ENCODE measurements around the gene JUND. TPM values are rescaled to one million over a fixed set of nuclear protein-coding genes. Genes with fewer than 3 reads are reported as not detected.

JUND gene
- total RNA-seq: 100 to 1,000 TPM; 193 to 394 (median 316) TPM

GRCh38 chr19:18281082-18282020, at the start of gene JUND:
TSS of gene JUND (minus strand) at chr19:18281622. CDS start at chr19:18281484, 138 bp downstream.
- no peaks in the 10 kb centered on the region for H3K9me3 ChIP-seq
- H3K27ac ChIP-seq: peak within 1 kb of the TSS; percentile 100
- TF ChIP-seq, protein P1, sequence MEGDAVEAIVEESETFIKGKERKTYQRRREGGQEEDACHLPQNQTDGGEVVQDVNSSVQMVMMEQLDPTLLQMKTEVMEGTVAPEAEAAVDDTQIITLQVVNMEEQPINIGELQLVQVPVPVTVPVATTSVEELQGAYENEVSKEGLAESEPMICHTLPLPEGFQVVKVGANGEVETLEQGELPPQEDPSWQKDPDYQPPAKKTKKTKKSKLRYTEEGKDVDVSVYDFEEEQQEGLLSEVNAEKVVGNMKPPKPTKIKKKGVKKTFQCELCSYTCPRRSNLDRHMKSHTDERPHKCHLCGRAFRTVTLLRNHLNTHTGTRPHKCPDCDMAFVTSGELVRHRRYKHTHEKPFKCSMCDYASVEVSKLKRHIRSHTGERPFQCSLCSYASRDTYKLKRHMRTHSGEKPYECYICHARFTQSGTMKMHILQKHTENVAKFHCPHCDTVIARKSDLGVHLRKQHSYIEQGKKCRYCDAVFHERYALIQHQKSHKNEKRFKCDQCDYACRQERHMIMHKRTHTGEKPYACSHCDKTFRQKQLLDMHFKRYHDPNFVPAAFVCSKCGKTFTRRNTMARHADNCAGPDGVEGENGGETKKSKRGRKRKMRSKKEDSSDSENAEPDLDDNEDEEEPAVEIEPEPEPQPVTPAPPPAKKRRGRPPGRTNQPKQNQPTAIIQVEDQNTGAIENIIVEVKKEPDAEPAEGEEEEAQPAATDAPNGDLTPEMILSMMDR (IDR thresholded peaks at IDR 0.05): no peak
- peak; percentile 92 to 100 for TF ChIP-seq POLR2A (IDR thresholded peaks at IDR 0.05)
- WGBS, 2 donors: 0% methylated on average over 4 to 26 of the region's 138 CpGs
- peaks cover 11 to 12% of the 10 kb centered on the region in 2 donors for H3K36me3 ChIP-seq
- peak within 1 kb of the TSS; percentile 99 for H3K4me3 ChIP-seq (replicated peaks in 1 of 3)
- peaks cover 23 to 31% of the 10 kb centered on the region in 2 donors for H3K4me1 ChIP-seq
- intact Hi-C loops (cut with DNase I): no loop called here
- peak; percentile 99 for DNase-seq
- no peaks in the 10 kb centered on the region for H3K27me3 ChIP-seq

DNA sequence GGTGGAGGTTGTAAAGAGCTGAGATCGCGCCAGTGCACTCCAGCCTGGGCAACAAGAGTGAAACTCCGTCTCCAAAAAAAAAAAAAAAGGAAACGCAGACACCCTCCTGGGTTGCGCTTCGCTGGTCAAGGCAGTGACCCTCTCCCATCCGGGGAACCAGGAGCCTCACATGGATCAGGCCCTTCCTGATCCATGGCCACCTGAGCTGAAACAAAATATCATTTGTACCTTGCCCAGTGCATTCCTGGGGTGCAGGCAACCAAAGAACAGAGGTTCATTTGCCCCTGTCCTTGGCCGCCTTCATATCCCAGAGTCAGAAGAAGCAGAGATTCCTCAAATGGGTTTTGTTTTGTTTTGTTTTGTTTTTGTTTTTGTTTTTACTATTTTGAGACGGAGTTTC, 49.4 kb upstream of the JUND start:
- intact Hi-C loops (cut with DNase I): no loop called here
- DNase-seq: peak; percentile 37 to 75
- TF ChIP-seq POLR2A (IDR thresholded peaks at IDR 0.05): no peak
- TF ChIP-seq, protein P1 (IDR thresholded peaks at IDR 0.05): no peak
- Histone ChIP-seq H3K4me1 (peaks cover 9 to 37% of the 10 kb centered on the region in 2 donors), H3K36me3 (no peaks in the 10 kb centered on the region), H3K27ac (peak overlapping the region; percentile 33 to 66 (median 36)), H3K4me3 (replicated peaks in 1 of 3) (no peak overlapping the region), H3K27me3 (no peaks in the 10 kb centered on the region), H3K9me3 (no peaks in the 10 kb centered on the region)
- 61 to 63% methylated on average over 9 of the region's 9 CpGs for WGBS, 2 donors

DNA sequence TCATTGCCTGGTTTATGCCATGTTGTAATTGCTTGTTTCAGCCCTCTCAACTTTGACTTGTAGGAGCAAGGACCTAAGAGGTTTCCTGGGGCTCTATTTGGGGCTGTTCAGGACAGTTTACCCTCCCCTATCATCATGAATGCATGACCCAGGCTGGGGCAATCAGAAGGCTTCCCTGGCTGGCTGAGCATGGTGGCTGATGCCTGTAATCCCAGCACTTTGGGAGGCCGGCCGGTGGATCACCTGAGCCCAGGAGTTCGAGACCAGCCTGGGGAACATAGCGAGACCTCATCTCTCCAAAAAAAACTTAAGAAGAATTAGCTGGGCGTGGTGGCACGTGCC, 47.6 kb upstream of the JUND start:
- peaks cover 10 to 33% of the 10 kb centered on the region in 2 donors for H3K4me1 ChIP-seq
- no peaks in the 10 kb centered on the region for H3K27me3 ChIP-seq
- 64 to 81% methylated on average over 6 of the region's 6 CpGs for WGBS, 2 donors
- intact Hi-C loops (cut with DNase I): no loop called here
- TF ChIP-seq POLR2A (IDR thresholded peaks at IDR 0.05): no peak
- TF ChIP-seq, protein P1 (IDR thresholded peaks at IDR 0.05): no peak
- H3K27ac ChIP-seq: peak overlapping the region in 2 of 3 donors; percentile 74
- no peaks in the 10 kb centered on the region for H3K36me3 ChIP-seq
- no peaks in the 10 kb centered on the region for H3K9me3 ChIP-seq
- no peak overlapping the region for H3K4me3 ChIP-seq (replicated peaks in 1 of 3)
- no peak for DNase-seq

GRCh38 chr19:18328340-18329034, 47.1 kb upstream of the JUND start:
- peak; percentile 94 to 96 for DNase-seq
- no peaks in the 10 kb centered on the region for H3K36me3 ChIP-seq
- peaks cover 14 to 35% of the 10 kb centered on the region in 2 donors for H3K4me1 ChIP-seq
- no peak overlapping the region for H3K4me3 ChIP-seq (replicated peaks in 1 of 3)
- H3K27ac ChIP-seq: peak overlapping the region; percentile 11 to 74 (median 74)
- intact Hi-C loops (cut with DNase I): no loop called here
- peak in 1 of 2 donors; percentile 68 for TF ChIP-seq POLR2A (IDR thresholded peaks at IDR 0.05)
- TF ChIP-seq, protein P1 (IDR thresholded peaks at IDR 0.05): peak; percentile 84 to 98 (median 96)
- no peaks in the 10 kb centered on the region for H3K27me3 ChIP-seq
- WGBS, 2 donors: 3 to 5% methylated on average over 9 of the region's 9 CpGs
- no peaks in the 10 kb centered on the region for H3K9me3 ChIP-seq
